Keratinocyte (primary cell): ENCODE measurements around the gene ANKRD27.

Source experiments
- EZH2 ChIP-seq: IDR thresholded peaks from one replicate; pipeline ENCODE4 v1.6.1; 2012; ENCODE audit warnings: inconsistent platforms, mild to moderate bottlenecking, low read length, moderate library complexity
- TF ChIP-seq, protein P1 (sequence below), 3 experiments: IDR thresholded peaks in 1 of 3; conservative IDR thresholded peaks in 1 of 3; optimal IDR thresholded peaks in 1 of 3; 2 replicates in 2 of 3; 3 replicates in 1 of 3; pipeline versions ENCODE3 to v1.5.1; 2011; ENCODE audit warnings: low read length in 3 of 3, mild to moderate bottlenecking in 3 of 3, moderate library complexity in 2 of 3, control low read depth in 1 of 3, inconsistent platforms in 1 of 3; ENCODE audit not compliant: insufficient read depth in 2 of 3; ENCODE audit errors: extremely low read depth in 1 of 3

DNA sequence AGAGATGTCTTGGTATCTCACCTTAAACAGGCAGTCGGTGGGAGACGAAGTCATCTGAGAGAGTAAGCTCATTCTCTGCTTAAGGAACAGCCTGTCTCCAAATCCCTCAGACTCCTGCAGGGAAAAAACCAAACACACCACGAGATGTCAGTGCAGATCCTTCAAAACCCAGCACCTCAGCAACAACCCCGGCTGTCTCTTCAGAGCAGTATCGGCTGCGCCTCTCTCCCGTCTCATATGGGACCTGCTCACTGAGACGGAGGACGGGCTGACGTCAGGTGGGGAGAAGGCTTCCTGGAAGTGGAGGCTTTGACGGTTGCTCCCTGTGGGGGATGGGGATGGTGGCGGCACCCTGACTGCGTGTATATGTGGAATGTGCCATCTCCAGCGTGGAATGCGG, 43.6 kb downstream of the ANKRD27 start:
- TF ChIP-seq, protein P1, sequence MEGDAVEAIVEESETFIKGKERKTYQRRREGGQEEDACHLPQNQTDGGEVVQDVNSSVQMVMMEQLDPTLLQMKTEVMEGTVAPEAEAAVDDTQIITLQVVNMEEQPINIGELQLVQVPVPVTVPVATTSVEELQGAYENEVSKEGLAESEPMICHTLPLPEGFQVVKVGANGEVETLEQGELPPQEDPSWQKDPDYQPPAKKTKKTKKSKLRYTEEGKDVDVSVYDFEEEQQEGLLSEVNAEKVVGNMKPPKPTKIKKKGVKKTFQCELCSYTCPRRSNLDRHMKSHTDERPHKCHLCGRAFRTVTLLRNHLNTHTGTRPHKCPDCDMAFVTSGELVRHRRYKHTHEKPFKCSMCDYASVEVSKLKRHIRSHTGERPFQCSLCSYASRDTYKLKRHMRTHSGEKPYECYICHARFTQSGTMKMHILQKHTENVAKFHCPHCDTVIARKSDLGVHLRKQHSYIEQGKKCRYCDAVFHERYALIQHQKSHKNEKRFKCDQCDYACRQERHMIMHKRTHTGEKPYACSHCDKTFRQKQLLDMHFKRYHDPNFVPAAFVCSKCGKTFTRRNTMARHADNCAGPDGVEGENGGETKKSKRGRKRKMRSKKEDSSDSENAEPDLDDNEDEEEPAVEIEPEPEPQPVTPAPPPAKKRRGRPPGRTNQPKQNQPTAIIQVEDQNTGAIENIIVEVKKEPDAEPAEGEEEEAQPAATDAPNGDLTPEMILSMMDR (optimal IDR thresholded peaks at IDR 0.05 in 1 of 3, IDR thresholded peaks at IDR 0.05 in 1 of 3, conservative IDR thresholded peaks at IDR 0.05 in 1 of 3; ENCODE audit: extremely low read depth in 1 of 3, insufficient read depth in 2 of 3, low read length in 3 of 3): no peak
- TF ChIP-seq EZH2: no peak
